ENCODE data around the gene SSX5. TPM values are rescaled to one million over a fixed set of nuclear protein-coding genes. Genes with fewer than 3 reads are reported as not detected.
"Not testable (repeated sequence)": the region's sequence is repeated elsewhere in the genome, so short reads cannot be mapped to it uniquely, and the experiment has no call there.

SSX5 gene
- not detected for total RNA-seq
- long read RNA-seq: 0 reads

- TF ChIP-seq CTCF (IDR thresholded peaks at IDR 0.05): no peak
- no peaks in the 10 kb centered on the region for H3K9me3 ChIP-seq
- DNase-seq: no peak
- intact Hi-C loops (cut with DNase I): no loop called here
- no peaks in the 10 kb centered on the region for H3K4me1 ChIP-seq
- no peaks in the 10 kb centered on the region for H3K36me3 ChIP-seq
- no peak within 1 kb of the TSS for H3K27ac ChIP-seq
- H3K4me3 ChIP-seq: no peak within 1 kb of the TSS
- no peaks in the 10 kb centered on the region for H3K27me3 ChIP-seq (ENCODE audit: low read depth)
- no peak for ATAC-seq
Measured at GRCh38 chrX:48196745-48197201, at the start of gene SSX5. TSS of gene SSX5 (minus strand) at chrX:48196795. CDS start at chrX:48195358, 1,437 bp downstream.

- DNase-seq; H3K27ac ChIP-seq; H3K4me1 ChIP-seq; H3K27me3 ChIP-seq (ENCODE audit: low read depth); H3K36me3 ChIP-seq; H3K9me3 ChIP-seq; H3K4me3 ChIP-seq; intact Hi-C loops (cut with DNase I); ATAC-seq: not testable (repeated sequence)
Measured at GRCh38 chrX:48224196-48224595, 27.6 kb upstream of the SSX5 start.

- H3K4me1 ChIP-seq; DNase-seq; H3K27me3 ChIP-seq (ENCODE audit: low read depth); H3K4me3 ChIP-seq; ATAC-seq; H3K27ac ChIP-seq; H3K36me3 ChIP-seq; H3K9me3 ChIP-seq; intact Hi-C loops (cut with DNase I): not testable (repeated sequence)
Measured at GRCh38 chrX:48214341-48214740, 17.7 kb upstream of the SSX5 start.

- H3K27me3 ChIP-seq (ENCODE audit: low read depth); intact Hi-C loops (cut with DNase I); H3K36me3 ChIP-seq; H3K27ac ChIP-seq; DNase-seq; H3K4me1 ChIP-seq; ATAC-seq; H3K9me3 ChIP-seq; H3K4me3 ChIP-seq: not testable (repeated sequence)
Measured at GRCh38 chrX:48190024-48190423, 6.6 kb downstream of the SSX5 start.

GRCh38 chrX:48181882-48182281, 14.7 kb downstream of the SSX5 start:
- H3K27me3 ChIP-seq (ENCODE audit: low read depth); H3K9me3 ChIP-seq; H3K36me3 ChIP-seq; DNase-seq; ATAC-seq; H3K4me3 ChIP-seq; H3K27ac ChIP-seq; intact Hi-C loops (cut with DNase I); H3K4me1 ChIP-seq: not testable (repeated sequence)

GRCh38 chrX:48180811-48181210, 15.8 kb downstream of the SSX5 start:
- intact Hi-C loops (cut with DNase I): no loop called here
- DNase-seq (no peak), ATAC-seq (no peak)
- no peaks in the 10 kb centered on the region for H3K4me1 ChIP-seq
- H3K36me3 ChIP-seq: no peaks in the 10 kb centered on the region
- H3K27ac ChIP-seq: no peak overlapping the region
- no peak for TF ChIP-seq CTCF (IDR thresholded peaks at IDR 0.05)
- no peaks in the 10 kb centered on the region for H3K9me3 ChIP-seq
- no peak overlapping the region for H3K4me3 ChIP-seq
- no peaks in the 10 kb centered on the region for H3K27me3 ChIP-seq (ENCODE audit: low read depth)

GRCh38 chrX:48179691-48180090, 16.9 kb downstream of the SSX5 start:
- H3K9me3 ChIP-seq: no peaks in the 10 kb centered on the region
- DNase-seq (no peak), ATAC-seq (no peak)
- no peaks in the 10 kb centered on the region for H3K36me3 ChIP-seq
- no peak for TF ChIP-seq CTCF (IDR thresholded peaks at IDR 0.05)
- H3K4me1 ChIP-seq: no peaks in the 10 kb centered on the region
- no peak overlapping the region for H3K4me3 ChIP-seq
- no peaks in the 10 kb centered on the region for H3K27me3 ChIP-seq (ENCODE audit: low read depth)
- H3K27ac ChIP-seq: no peak overlapping the region
- intact Hi-C loops (cut with DNase I): no loop called here

- intact Hi-C loops (cut with DNase I); H3K4me3 ChIP-seq; H3K4me1 ChIP-seq; H3K36me3 ChIP-seq; ATAC-seq; H3K9me3 ChIP-seq; H3K27ac ChIP-seq; H3K27me3 ChIP-seq (ENCODE audit: low read depth); DNase-seq: not testable (repeated sequence)
Measured at GRCh38 chrX:48166322-48166721, 30.3 kb downstream of the SSX5 start.
